Activated naive CD8-positive, alpha-beta T cell (primary cell): ENCODE measurements around the gene MYO10.
"Not testable (repeated sequence)": the region's sequence is repeated elsewhere in the genome, so short reads cannot be mapped to it uniquely, and the experiment has no call there.

Experiments
- H3K27ac Mint-ChIP-seq: one replicate; pipeline ENCODE4 v1.8.0; 2021; ENCODE audit warnings: mixed read lengths
- H3K27me3 Mint-ChIP-seq: one replicate; pipeline ENCODE4 v1.8.0; 2021; ENCODE audit warnings: mixed read lengths
- H3K36me3 Mint-ChIP-seq: one replicate; pipeline ENCODE4 v1.8.0; 2021; ENCODE audit warnings: mixed read lengths
- H3K4me1 Mint-ChIP-seq: one replicate; pipeline ENCODE4 v1.8.0; 2021; ENCODE audit warnings: low read depth, mixed read lengths
- H3K4me3 Mint-ChIP-seq: one replicate; pipeline ENCODE4 v1.8.0; 2021; ENCODE audit warnings: mild to moderate bottlenecking, mixed read lengths
- H3K9me3 Mint-ChIP-seq: one replicate; pipeline ENCODE4 v1.8.0; 2021; ENCODE audit warnings: low read depth, mixed read lengths

Gene MYO10

GRCh38 chr5:16889972-16890519 is 46.0 kb downstream of the MYO10 start:
- no peaks in the 10 kb centered on the region for H3K9me3 Mint-ChIP-seq
- no peak overlapping the region for H3K4me3 Mint-ChIP-seq
- H3K27me3 Mint-ChIP-seq = peaks cover 7% of the 10 kb centered on the region
- no peaks in the 10 kb centered on the region for H3K36me3 Mint-ChIP-seq
- no peak overlapping the region for H3K27ac Mint-ChIP-seq
- H3K4me1 Mint-ChIP-seq = no peaks in the 10 kb centered on the region

DNA sequence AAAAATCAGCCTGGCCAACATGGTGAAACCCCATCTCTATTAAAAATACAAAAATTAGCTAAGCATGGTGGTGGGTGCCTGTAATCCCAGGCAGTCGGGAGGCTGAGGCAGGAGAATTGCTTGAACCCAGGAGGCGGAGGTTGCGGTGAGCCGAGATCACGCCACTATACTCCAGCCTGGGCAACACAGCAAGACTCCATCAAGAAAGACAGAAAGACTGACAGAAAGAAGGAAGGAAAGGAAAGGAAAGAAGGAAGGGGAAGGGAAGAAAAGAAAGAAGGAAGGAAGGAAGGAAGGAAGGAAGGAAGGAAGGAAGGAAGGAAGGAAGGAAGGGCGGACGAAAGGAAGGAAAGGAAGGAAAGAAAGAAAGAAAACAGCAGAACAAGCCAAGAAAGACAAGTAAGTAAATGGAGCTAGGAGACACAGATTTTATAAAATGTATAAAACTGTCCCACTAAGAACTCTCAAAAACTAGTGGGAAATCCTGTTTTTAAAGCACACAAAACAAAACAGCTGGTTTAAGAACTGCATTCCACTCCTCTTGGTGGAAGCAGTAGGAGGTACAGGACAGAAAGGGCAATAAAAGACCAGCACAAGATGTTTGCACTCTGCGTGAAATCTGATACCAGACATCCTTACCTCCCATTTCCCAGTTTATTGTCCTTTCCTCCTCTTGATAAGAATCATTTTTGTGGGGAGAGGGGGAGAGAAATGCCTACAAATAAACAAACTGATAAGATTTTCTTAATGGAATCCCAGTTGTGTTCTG is 46.7 kb downstream of the MYO10 start:
- Mint-ChIP-seq H3K27ac (no peak overlapping the region), H3K4me1 (no peaks in the 10 kb centered on the region), H3K36me3 (no peaks in the 10 kb centered on the region)

GRCh38 chr5:16888694-16889124 is 47.4 kb downstream of the MYO10 start:
- Mint-ChIP-seq H3K27ac (no peak overlapping the region), H3K27me3 (peaks cover 7% of the 10 kb centered on the region), H3K36me3 (no peaks in the 10 kb centered on the region), H3K4me3 (no peak overlapping the region), H3K4me1 (no peaks in the 10 kb centered on the region), H3K9me3 (no peaks in the 10 kb centered on the region)

More for the DNA sequence above, 46.7 kb downstream of the MYO10 start:
- Mint-ChIP-seq H3K4me3 (no peak overlapping the region), H3K9me3 (no peaks in the 10 kb centered on the region), H3K27me3 (peaks cover 7% of the 10 kb centered on the region)

- H3K9me3 Mint-ChIP-seq = no peaks in the 10 kb centered on the region
- H3K36me3 Mint-ChIP-seq = no peaks in the 10 kb centered on the region
- no peaks in the 10 kb centered on the region for H3K4me1 Mint-ChIP-seq
- H3K27me3 Mint-ChIP-seq = peaks cover 7% of the 10 kb centered on the region
- no peak overlapping the region for H3K4me3 Mint-ChIP-seq
- H3K27ac Mint-ChIP-seq = no peak overlapping the region
These were observed 49.2 kb downstream of the MYO10 start for GRCh38 chr5:16886793-16887345.

- Mint-ChIP-seq H3K4me1 (no peaks in the 10 kb centered on the region), H3K27me3 (peaks cover 7% of the 10 kb centered on the region), H3K27ac (no peak overlapping the region), H3K9me3 (no peaks in the 10 kb centered on the region), H3K4me3 (no peak overlapping the region), H3K36me3 (no peaks in the 10 kb centered on the region)
These were observed 49.7 kb downstream of the MYO10 start for GRCh38 chr5:16886366-16886736.

DNA sequence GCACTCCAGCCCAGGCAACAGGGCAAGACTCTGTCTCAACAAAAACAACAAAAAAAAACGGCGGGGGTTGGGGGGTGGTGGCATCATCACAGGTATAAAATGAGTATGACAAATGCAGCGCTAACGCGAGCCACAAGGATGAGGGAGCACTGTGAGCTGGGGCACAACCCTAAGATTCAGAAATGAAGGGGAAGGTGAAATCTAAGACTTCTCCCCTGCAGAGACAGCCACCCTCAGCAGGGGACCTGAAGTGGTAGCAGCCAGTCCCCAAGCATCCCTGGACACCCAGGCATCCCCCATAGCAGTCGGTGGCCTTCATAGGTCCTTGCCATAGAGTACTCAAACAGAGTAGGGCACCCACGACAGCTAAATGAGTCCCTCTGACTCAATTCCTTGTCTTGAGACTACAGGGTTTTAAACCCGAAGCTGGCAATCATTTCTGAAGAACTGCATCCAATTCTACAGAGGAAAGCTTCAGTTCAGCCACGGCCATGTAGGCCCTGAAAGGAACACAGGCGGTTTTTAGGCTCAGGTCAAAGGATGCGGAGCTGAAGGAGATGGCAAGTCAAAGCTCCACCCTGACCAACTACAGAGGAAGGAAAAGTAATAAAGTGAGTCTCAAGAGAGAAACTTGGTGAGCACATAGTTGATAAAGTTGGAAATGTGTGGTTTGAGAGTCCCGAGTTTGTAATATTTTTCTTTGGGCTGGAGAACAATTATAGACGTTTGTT is 50.3 kb downstream of the MYO10 start:
- Mint-ChIP-seq H3K36me3 (no peaks in the 10 kb centered on the region), H3K9me3 (no peaks in the 10 kb centered on the region), H3K4me3 (no peak overlapping the region), H3K27ac (no peak overlapping the region), H3K4me1 (no peaks in the 10 kb centered on the region), H3K27me3 (peaks cover 7% of the 10 kb centered on the region)

- H3K9me3 Mint-ChIP-seq = no peaks in the 10 kb centered on the region
- H3K27ac Mint-ChIP-seq = no peak overlapping the region
- no peak overlapping the region for H3K4me3 Mint-ChIP-seq
- H3K27me3 Mint-ChIP-seq = peaks cover 7% of the 10 kb centered on the region
- H3K4me1 Mint-ChIP-seq = no peaks in the 10 kb centered on the region
- no peaks in the 10 kb centered on the region for H3K36me3 Mint-ChIP-seq
These were observed 51.5 kb downstream of the MYO10 start for GRCh38 chr5:16884595-16884994.

DNA sequence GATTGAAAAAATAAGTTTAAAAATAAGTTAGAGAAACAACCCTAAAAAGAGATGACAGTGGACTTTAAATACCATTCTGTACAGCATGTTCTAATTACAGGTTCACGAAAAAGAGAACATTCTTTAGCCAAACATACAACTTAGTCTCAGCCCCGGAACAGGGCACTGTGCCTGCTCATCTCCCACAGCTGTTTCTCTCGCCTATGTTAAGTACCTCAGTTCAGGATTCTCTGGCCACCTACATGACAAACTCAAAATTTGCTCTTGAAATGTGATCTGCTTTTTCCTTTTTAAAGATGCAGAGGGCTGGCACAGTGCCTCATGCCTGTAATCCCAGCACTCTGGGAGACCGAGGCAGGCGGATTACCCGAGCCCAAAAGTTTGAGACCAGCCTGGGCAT is 52.3 kb downstream of the MYO10 start:
- H3K36me3 Mint-ChIP-seq = no peaks in the 10 kb centered on the region
- peaks cover 7% of the 10 kb centered on the region for H3K27me3 Mint-ChIP-seq
- H3K9me3 Mint-ChIP-seq = no peaks in the 10 kb centered on the region
- H3K4me1 Mint-ChIP-seq = no peaks in the 10 kb centered on the region
- H3K4me3 Mint-ChIP-seq = no peak overlapping the region
- no peak overlapping the region for H3K27ac Mint-ChIP-seq

DNA sequence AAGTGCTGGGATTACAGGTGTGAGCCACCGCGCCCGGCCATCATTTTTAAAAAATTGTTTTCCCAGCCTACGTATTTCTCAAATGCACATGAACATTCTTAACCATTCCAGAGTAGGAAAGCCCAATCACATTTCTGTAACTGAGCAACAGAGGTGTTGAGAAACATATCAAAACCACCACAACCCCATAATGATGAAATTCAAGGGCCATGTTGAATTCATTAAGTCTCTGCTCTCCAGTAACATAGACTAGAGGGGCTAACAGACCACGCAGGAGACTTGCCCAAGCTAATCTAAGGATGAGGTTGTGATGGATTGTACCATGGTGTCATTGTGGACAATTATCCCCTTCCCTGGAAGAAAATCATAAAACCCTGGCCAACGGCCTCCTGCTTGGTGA is 52.9 kb downstream of the MYO10 start:
- Mint-ChIP-seq H3K9me3 (no peaks in the 10 kb centered on the region), H3K4me1 (no peaks in the 10 kb centered on the region), H3K36me3 (no peaks in the 10 kb centered on the region), H3K27me3 (peaks cover 7% of the 10 kb centered on the region), H3K27ac (no peak overlapping the region), H3K4me3 (no peak overlapping the region)

DNA sequence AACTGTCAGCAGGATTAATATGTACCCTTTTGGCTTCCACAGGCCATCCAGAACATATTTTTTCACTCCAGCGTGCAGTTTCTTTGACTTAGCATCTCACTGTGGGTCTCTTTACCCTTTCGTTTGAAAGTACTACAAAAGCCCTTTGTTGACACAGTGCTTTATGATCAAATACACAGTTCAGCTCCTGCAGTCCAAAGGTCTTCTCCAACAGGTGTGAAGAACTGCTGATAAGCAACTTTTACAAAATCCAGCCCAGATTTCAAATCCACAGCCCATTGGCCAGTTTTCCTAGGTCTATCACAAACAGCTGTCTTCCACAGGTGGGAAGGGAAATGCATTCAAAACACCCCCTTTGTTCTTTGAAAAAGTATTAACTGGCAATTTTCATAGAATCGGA is 54.8 kb downstream of the MYO10 start:
- Mint-ChIP-seq H3K9me3 (no peaks in the 10 kb centered on the region), H3K27ac (no peak overlapping the region), H3K36me3 (no peaks in the 10 kb centered on the region)

GRCh38 chr5:16880547-16880946 is 55.5 kb downstream of the MYO10 start:
- Mint-ChIP-seq H3K4me1 (no peaks in the 10 kb centered on the region), H3K4me3 (no peak overlapping the region), H3K27ac (no peak overlapping the region), H3K36me3 (no peaks in the 10 kb centered on the region), H3K9me3 (no peaks in the 10 kb centered on the region), H3K27me3 (no peaks in the 10 kb centered on the region)

More for the DNA sequence above, 54.8 kb downstream of the MYO10 start:
- peaks cover 2% of the 10 kb centered on the region for H3K27me3 Mint-ChIP-seq
- no peaks in the 10 kb centered on the region for H3K4me1 Mint-ChIP-seq
- H3K4me3 Mint-ChIP-seq = no peak overlapping the region

DNA sequence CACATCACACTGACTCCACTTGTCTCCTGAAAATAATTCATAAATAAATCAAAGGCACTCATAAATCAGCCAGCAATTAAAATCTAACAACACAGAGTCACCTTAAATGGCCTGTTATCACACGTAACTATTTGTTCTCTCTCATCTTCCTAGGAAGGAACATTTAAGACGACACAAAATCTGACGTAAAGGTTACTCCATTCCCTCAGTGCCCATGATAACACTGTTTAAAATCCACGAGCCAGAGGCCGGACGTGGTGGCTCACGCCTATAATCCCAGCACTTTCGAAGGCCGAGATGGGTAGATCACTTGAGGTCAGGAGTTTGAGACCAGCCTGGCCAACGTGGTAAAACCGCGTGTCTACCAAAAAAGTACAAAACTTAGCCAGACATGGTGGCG is 56.4 kb downstream of the MYO10 start:
- Mint-ChIP-seq H3K9me3 (no peaks in the 10 kb centered on the region), H3K27me3 (no peaks in the 10 kb centered on the region), H3K4me3 (no peak overlapping the region), H3K4me1 (no peaks in the 10 kb centered on the region), H3K27ac (no peak overlapping the region), H3K36me3 (no peaks in the 10 kb centered on the region)

GRCh38 chr5:16879191-16879590 is 56.9 kb downstream of the MYO10 start:
- Mint-ChIP-seq H3K27ac (no peak overlapping the region), H3K27me3 (no peaks in the 10 kb centered on the region), H3K4me3 (no peak overlapping the region), H3K36me3 (no peaks in the 10 kb centered on the region), H3K9me3 (no peaks in the 10 kb centered on the region), H3K4me1 (no peaks in the 10 kb centered on the region)

GRCh38 chr5:16877267-16877935 is 58.7 kb downstream of the MYO10 start:
- no peak overlapping the region for H3K27ac Mint-ChIP-seq
- H3K4me3 Mint-ChIP-seq = no peak overlapping the region

DNA sequence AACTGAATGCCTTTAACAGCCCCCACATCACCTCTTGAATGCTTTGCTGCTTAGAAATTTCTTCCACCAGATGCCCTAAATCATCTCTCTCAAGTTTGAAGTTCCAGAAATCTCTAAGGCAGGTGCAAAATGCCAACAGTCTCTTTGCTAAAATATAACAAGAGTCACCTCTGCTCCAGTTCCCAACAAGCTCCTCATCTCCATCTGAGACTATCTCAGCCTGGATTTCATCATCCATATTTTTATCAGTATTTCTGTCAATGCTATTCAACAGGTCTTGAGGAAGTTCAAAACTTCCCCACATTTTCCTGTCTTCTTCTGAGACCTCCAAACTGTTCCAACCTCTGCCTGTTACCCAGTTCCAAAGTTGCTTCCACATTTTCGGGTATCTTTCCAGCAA is 61.7 kb downstream of the MYO10 start:
- not testable (repeated sequence) for H3K27me3 Mint-ChIP-seq, H3K4me3 Mint-ChIP-seq, H3K27ac Mint-ChIP-seq, H3K36me3 Mint-ChIP-seq, H3K4me1 Mint-ChIP-seq
- H3K9me3 Mint-ChIP-seq = peaks cover 11% of the 10 kb centered on the region

More at GRCh38 chr5:16877267-16877935, 58.7 kb downstream of the MYO10 start:
- Mint-ChIP-seq H3K4me1 (no peaks in the 10 kb centered on the region), H3K36me3 (no peaks in the 10 kb centered on the region), H3K9me3 (peaks cover 2% of the 10 kb centered on the region), H3K27me3 (no peaks in the 10 kb centered on the region)
